Measurements from ENCODE around the gene KCNAB2.

GRCh38 chr1:6046279-6046678 lies 591 bp downstream of the KCNAB2 start:
- no peak for TF ChIP-seq YY1 (IDR thresholded peaks at IDR 0.05; ENCODE audit: insufficient read depth, insufficient read length)
- no peak for TF ChIP-seq ZNF274 (IDR thresholded peaks at IDR 0.05; ENCODE audit: low read depth, low read length)
